ENCODE measurements around the gene CHIA. TPM values are rescaled to one million over a fixed set of nuclear protein-coding genes. Genes with fewer than 3 reads are reported as not detected.

The CHIA gene
- total and polyA plus RNA-seq, 2 of the 4 experiments (the other 2 are of a cell fraction) = not detected

- Histone ChIP-seq H3K27me3 (ENCODE audit: control insufficient read depth, insufficient read depth, low read length) (no peaks in the 10 kb centered on the region; the same call in 1 of the 2 replicates), H3K4me2 (ENCODE audit: low read depth, low read length) (no peak overlapping the region), H2AK9ac (replicated peaks; ENCODE audit: low read depth, low read length, poor library complexity) (no peak overlapping the region), H4K8ac (ENCODE audit: low read depth in 2 of 2, low read length in 2 of 2) (no peak overlapping the region), H2BK15ac (ENCODE audit: low read depth, low read length) (no peak overlapping the region), H4K91ac (ENCODE audit: insufficient read depth, low read depth, low read length) (no peak overlapping the region), H3K36me3 (ENCODE audit: control insufficient read depth, insufficient read depth, low read length) (no peaks in the 10 kb centered on the region), H3K4me3 (ENCODE audit: insufficient read depth, low read depth, low read length) (no peak overlapping the region), H2BK5ac (ENCODE audit: low read depth, low read length, poor library complexity, severe bottlenecking) (no peak overlapping the region), H3K9me1 (ENCODE audit: insufficient read depth, low read length) (no peaks in the 10 kb centered on the region), H3K4me1 (ENCODE audit: control insufficient read depth, insufficient read depth, low read length) (no peaks in the 10 kb centered on the region), H3K18ac (ENCODE audit: low read depth, low read length) (no peak overlapping the region), H2AFZ (replicated peaks; ENCODE audit: low read length, poor library complexity) (no peak overlapping the region), H3K4ac (ENCODE audit: low read depth, low read length) (no peak overlapping the region), H3K23ac (ENCODE audit: low read depth, low read length) (no peak overlapping the region), H3K79me1 (ENCODE audit: low read depth in 1 of 2, low read length in 2 of 2) (no peaks in the 10 kb centered on the region), H2BK120ac (ENCODE audit: low read depth, low read length) (no peak overlapping the region), H4K5ac (ENCODE audit: low read depth, low read length) (no peak overlapping the region), H3K27ac (ENCODE audit: insufficient read depth, low read length) (no peak overlapping the region), H3K56ac (ENCODE audit: extremely low read depth, insufficient read depth, low read length) (no peak overlapping the region), H3K9me3 (ENCODE audit: control insufficient read depth, insufficient read depth, low read length) (no peaks in the 10 kb centered on the region), H3K9ac (ENCODE audit: low read depth, low read length) (no peak overlapping the region), H2BK20ac (ENCODE audit: low read depth, low read length) (no peak overlapping the region), H3K14ac (replicated peaks; ENCODE audit: low read depth, low read length) (no peak overlapping the region), H4K20me1 (ENCODE audit: insufficient read depth, low read length) (no peaks in the 10 kb centered on the region), H2AK5ac (ENCODE audit: low read depth, low read length) (no peak overlapping the region)
- TF ChIP-seq POLR2A (IDR thresholded peaks at IDR 0.05; ENCODE audit: low read depth, low read length) = no peak
- TF ChIP-seq NFE2L2 (IDR thresholded peaks at IDR 0.05; ENCODE audit: low read depth, low read length) = no peak
- TF ChIP-seq MAZ (IDR thresholded peaks at IDR 0.05; ENCODE audit: borderline replicate concordance, low read depth, low read length) = no peak
- ATAC-seq (ENCODE audit: low read depth) = no peak
- ChIA-PET CTCF (no interaction called here), POLR2A (ENCODE audit: unreplicated experiment) (no interaction called here)
- no peak for DNase-seq
- dilution Hi-C loops (cut with HindIII; ENCODE audit: low sequenced_read_pairs, unreplicated experiment) (no loop called here), in situ Hi-C loops (cut with MboI; ENCODE audit: low sequenced_read_pairs) (no loop called here), intact Hi-C loops (cut with micrococcal nuclease) (no loop called here)
- no TSS peak for BruUV-seq (replicated peaks)
- no CpG with 5 or more reads among the region's 3 CpGs for whole genome bisulfite sequencing, 2 experiments (ENCODE audit: extremely low coverage in 2 of 2, insufficient read length in 1 of 2)
Observed at GRCh38 chr1:111290104-111290503, 547 bp upstream of the CHIA start.
